Cardiac fibroblast (primary cell): ENCODE measurements around the gene ZNF70.

Source experiments
- DNase-seq, 2 donors: peaks; one replicate each; pipeline versions ENCODE4 v3.0.0 to v3.0.0-alpha.2; 2010; ENCODE audit warnings: low read depth in 2 of 2
- H3K4me3 ChIP-seq, 2 donors: replicated peaks in 1 of 2; 1 replicate in 1 of 2; 2 replicates in 1 of 2; pipeline ENCODE4 v1.5.1; 2011; ENCODE audit warnings: low read depth in 2 of 2, low read length in 2 of 2, mild to moderate bottlenecking in 2 of 2, moderate library complexity in 1 of 2
- TF ChIP-seq, protein P1 (sequence below): IDR thresholded peaks from one replicate; pipeline ENCODE4 v1.5.1; 2011; ENCODE audit warnings: low read depth, mild to moderate bottlenecking, low read length, inconsistent platforms

The ZNF70 gene

DNA sequence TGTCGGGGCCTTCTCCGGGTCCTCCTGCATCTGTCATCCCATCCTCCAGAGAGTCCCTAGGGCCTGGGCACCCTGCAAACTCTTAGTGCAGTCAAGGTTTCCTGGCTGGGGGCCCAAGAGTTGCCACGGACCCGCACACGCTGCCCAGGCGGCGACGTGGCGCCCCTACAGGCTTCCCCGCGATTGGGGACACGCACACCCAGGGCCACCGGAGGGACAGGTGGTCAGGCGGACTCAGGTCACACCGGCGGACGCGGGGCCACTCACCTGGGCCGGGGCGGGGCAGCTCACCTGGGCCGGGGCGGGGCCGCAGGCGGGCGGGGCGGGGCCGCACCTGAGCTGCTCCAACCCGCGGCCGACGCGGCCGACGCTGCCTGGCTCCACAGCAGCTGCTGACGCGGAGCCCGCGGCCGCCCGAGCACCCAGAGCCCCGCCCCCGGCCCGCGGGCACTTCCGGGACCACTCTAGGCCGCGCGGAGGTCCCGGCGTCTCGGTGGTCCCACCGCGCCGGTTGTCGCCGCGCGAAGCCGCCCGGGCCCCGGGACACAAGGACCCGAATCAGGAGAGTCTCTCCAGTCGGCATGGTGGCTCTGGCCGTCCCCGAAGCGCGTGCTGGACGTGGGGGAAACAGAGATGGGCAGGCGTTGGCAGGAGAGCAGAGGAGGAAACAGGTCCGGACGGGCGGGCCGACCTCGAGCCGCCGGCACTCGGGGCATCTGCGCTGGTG lies at the start of gene ZNF70:
ZNF70 (minus strand) TSS at position 399 of the 727 bp plus-strand sequence. CDS start 5,972 bp downstream, outside the sequence.
- TF ChIP-seq, protein P1, sequence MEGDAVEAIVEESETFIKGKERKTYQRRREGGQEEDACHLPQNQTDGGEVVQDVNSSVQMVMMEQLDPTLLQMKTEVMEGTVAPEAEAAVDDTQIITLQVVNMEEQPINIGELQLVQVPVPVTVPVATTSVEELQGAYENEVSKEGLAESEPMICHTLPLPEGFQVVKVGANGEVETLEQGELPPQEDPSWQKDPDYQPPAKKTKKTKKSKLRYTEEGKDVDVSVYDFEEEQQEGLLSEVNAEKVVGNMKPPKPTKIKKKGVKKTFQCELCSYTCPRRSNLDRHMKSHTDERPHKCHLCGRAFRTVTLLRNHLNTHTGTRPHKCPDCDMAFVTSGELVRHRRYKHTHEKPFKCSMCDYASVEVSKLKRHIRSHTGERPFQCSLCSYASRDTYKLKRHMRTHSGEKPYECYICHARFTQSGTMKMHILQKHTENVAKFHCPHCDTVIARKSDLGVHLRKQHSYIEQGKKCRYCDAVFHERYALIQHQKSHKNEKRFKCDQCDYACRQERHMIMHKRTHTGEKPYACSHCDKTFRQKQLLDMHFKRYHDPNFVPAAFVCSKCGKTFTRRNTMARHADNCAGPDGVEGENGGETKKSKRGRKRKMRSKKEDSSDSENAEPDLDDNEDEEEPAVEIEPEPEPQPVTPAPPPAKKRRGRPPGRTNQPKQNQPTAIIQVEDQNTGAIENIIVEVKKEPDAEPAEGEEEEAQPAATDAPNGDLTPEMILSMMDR = peak; percentile 13
- DNase-seq = peak; percentile 69 to 83
- H3K4me3 ChIP-seq = peak within 1 kb of the TSS; percentile 87 to 93

DNA sequence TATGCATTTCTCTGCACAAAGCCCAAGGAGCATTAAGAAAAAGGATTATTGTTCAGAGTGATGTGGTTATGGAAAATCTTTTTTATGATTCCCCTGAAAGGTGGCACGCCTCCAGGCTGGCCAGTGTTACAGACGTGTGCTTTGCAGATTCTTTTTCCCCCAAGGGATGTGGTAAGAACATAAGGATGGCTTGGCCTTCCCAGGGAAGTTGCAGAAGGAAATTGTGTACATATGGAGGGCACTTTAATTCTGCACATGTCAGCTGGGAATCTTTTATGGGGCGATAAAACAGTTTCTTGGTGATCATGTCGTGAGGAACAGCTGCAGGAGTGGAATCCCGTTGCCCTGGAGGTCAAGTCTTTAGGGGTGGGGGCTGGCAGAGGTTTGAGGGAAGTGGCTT lies 45.5 kb upstream of the ZNF70 start:
- H3K4me3 ChIP-seq = no peak overlapping the region
- DNase-seq = peak in 1 of 2 donors; percentile 39
- TF ChIP-seq, protein P1 = no peak

DNA sequence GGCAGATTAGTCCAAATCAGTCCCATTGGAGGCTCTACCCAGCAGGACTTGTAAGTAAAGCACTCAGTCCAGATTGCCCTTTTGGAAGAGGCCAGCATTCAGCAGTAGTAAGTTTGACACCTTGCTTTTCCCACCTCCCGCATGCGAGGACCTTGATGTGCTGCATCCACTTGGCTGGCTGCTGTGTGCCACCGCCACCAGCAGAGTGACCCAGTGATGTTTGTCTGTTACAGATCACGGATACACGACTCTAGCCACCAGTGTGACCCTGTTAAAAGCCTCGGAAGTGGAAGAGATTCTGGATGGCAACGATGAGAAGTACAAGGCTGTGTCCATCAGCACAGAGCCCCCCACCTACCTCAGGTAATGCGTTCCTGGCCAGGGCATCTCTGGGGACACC lies 42.4 kb upstream of the ZNF70 start:
- H3K4me3 ChIP-seq = no peak overlapping the region
- no peak for DNase-seq
- TF ChIP-seq, protein P1 = no peak

DNA sequence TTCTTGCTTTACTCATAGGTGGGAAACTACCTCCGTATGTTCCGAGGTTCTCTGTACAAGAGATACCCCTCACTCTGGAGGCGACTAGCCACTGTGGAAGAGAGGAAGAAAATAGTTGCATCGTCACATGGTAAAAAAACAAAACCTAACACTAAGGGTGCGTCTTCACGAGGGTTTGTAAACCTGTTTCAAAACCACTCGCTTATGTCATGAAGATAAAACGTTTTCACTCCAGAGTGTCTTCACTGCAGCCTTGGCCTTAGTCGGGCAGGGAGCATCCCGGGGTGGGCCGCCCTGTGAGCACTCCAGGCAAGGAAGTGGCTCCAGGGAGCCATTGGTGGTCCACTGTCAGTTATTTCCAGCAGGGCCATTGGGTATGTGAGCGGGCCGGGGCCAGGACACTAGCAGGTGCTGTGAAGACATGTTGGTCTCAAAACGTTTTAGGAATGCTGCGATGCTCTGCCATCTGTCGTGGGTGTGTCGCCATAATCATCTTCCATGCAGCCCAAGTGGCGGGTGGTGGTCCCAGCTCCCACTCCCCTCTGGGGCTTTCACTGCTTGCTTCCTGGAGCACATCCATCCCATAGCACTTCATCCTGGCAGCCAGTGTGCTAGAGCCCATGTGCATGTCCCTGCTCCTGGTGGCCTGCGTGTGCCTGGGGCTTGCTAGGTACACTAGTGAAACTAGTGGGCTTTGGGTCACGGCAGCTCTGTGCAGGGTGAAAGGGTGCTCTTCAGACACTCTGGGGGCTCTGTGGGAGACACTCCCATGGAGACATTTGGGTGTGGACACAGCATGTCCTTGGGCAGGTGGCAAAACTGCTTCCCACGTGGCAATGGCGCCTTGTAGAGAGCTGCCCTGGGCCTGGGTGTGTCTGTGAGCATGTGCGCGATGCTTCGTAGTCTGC lies 41.1 kb upstream of the ZNF70 start:
- TF ChIP-seq, protein P1 = no peak
- H3K4me3 ChIP-seq = no peak overlapping the region
- no peak for DNase-seq

DNA sequence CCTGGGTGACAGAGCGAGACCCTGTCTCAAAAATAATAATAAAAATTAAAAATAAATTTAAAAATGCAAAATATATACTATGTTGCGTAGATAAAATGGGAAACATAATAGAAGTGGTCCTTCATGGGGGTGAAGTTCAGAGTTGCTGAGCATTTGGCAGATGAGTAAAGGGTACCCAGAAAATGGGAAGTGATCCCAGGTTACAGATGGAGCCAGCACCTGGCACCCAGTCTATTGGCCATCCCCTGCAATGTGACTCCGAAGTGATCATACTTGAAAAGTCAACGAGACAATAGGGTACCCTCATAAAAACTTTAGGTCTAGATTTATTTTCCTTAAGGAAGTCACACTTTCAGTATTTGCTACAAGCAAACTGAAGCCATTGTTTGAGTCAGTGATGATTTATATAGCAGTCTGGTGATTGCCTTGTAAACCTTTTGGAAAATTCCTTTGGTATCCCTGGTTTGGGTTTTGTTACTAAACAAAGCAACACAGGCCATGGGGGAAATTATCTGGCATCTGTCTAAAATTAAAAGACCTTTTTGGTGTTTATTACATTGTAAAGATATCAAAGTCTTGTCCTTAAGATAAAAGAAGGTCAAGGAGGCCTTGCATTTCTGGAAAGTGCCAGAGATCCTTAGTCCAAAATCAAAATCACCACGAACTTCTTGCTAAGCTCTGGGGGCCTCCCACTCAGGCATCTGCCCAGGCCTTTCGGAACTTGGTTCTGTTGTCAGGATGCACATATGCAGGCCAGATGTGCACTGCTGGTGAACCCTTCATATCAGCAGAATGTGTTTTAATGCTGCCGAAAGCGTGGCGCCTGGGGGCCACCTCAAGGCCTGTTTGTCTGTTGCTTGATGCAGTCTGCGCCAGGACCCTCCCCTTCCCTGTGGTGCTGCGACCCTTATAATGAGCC lies 40.2 kb upstream of the ZNF70 start:
- no peak overlapping the region for H3K4me3 ChIP-seq
- TF ChIP-seq, protein P1 = no peak
- DNase-seq = peak in 1 of 2 donors; percentile 76

DNA sequence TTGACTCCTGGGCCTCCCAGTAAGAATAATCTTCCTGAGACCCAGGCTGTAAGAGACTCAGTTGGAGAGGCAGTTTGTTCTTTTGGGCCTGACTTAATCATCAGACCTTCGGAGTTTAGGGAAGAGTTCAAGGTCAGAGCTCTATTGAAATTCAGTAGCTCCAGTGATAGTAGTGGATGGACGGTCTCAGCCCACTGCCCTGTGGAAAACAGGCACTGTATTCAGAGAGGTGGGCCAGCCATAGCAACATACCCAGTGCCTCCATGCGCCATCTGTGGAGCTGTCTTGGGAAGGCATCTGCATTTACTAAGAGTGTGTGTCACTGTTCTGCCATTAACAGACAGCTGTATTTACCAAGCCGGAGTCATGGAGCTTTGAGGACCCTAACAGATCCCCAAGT lies 38.7 kb upstream of the ZNF70 start:
- H3K4me3 ChIP-seq = no peak overlapping the region
- no peak for DNase-seq
- TF ChIP-seq, protein P1 = no peak
